PFSK-1 (cell line): ENCODE data around the gene HELZ.

Source experiments
- FOXP2 ChIP-seq: optimal IDR thresholded peaks from 2 replicates; pipeline ENCODE3; 2011; ENCODE audit warnings: borderline replicate concordance, control low read depth, inconsistent platforms; ENCODE audit not compliant: insufficient read depth; ENCODE audit errors: extremely low read length, extremely low read depth
- POLR2AphosphoS5 ChIP-seq: IDR thresholded peaks from 2 replicates; pipeline ENCODE4 v1.6.1; 2012; ENCODE audit warnings: low read depth, mild to moderate bottlenecking, control low read depth, low read length, moderate library complexity
- SIN3A ChIP-seq: IDR thresholded peaks from 2 replicates; pipeline ENCODE4 v1.6.1; 2012; ENCODE audit warnings: mild to moderate bottlenecking, low read length, moderate library complexity, borderline replicate concordance; ENCODE audit not compliant: insufficient read depth
- TAF1 ChIP-seq: IDR thresholded peaks from 2 replicates; pipeline ENCODE4 v1.6.1; 2012; ENCODE audit warnings: low read length, control low read depth, borderline replicate concordance; ENCODE audit not compliant: insufficient read depth
- TF ChIP-seq, protein P1 (sequence below), 2 experiments: IDR thresholded peaks; 2 replicates each; pipeline versions ENCODE4 v1.6.1 to v1.8.0; 2011 to 2012; ENCODE audit warnings: low read depth in 2 of 2, low read length in 2 of 2, control low read depth in 1 of 2, inconsistent platforms in 1 of 2, mild to moderate bottlenecking in 1 of 2, moderate library complexity in 1 of 2; ENCODE audit not compliant: insufficient read depth in 1 of 2

The HELZ gene

DNA sequence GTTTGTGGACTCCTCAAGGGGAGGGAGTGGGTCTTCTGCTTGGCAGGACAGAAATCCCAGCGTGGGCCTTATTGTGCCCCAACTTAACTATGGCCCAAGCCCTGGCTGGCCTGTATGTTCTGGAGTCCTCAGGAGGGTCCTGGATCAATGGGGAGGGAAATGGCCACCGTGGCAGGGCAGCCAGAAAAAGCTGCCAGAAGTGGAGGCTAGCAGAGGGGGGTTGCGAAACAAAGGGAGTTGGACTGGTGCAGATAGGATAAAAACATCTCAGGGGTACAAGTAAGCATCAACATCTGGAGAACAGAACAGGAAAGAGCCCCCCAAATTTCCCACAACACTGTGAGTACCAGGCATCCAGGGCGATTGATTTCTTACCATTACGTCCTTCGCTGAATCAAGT is 204.3 kb downstream of the HELZ start:
- no peak for TF ChIP-seq POLR2AphosphoS5
- TF ChIP-seq SIN3A: no peak
- no peak for TF ChIP-seq FOXP2
- TF ChIP-seq TAF1: no peak
- TF ChIP-seq, protein P1, sequence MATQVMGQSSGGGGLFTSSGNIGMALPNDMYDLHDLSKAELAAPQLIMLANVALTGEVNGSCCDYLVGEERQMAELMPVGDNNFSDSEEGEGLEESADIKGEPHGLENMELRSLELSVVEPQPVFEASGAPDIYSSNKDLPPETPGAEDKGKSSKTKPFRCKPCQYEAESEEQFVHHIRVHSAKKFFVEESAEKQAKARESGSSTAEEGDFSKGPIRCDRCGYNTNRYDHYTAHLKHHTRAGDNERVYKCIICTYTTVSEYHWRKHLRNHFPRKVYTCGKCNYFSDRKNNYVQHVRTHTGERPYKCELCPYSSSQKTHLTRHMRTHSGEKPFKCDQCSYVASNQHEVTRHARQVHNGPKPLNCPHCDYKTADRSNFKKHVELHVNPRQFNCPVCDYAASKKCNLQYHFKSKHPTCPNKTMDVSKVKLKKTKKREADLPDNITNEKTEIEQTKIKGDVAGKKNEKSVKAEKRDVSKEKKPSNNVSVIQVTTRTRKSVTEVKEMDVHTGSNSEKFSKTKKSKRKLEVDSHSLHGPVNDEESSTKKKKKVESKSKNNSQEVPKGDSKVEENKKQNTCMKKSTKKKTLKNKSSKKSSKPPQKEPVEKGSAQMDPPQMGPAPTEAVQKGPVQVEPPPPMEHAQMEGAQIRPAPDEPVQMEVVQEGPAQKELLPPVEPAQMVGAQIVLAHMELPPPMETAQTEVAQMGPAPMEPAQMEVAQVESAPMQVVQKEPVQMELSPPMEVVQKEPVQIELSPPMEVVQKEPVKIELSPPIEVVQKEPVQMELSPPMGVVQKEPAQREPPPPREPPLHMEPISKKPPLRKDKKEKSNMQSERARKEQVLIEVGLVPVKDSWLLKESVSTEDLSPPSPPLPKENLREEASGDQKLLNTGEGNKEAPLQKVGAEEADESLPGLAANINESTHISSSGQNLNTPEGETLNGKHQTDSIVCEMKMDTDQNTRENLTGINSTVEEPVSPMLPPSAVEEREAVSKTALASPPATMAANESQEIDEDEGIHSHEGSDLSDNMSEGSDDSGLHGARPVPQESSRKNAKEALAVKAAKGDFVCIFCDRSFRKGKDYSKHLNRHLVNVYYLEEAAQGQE (IDR thresholded peaks at IDR 0.05; ENCODE audit: insufficient read depth in 1 of 2, low read depth in 2 of 2, low read length in 2 of 2): no peak

DNA sequence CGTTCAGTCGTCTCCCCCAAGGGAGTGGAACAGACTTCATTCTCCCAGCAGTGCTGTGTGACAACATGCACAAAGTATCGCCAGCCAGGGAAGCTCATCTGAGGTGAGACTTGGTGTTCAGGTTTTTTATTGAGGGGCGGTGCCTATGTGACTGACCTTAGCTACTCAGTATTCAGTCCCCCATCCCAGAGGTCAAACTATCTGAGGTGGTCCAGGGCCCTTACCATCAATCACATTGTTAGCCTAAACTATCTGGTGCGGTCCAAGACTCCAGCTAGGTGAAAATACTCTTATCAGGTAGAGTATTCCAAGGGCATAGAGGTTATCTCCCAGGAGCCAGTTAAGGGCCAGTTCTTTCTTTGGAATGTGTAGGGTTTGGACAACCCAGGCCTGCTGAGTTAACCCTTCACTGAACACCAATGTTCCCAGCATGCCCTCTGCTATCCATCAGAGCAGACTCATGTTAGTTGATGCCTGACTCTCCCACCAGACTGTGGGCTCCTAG is 206.1 kb downstream of the HELZ start:
- no peak for TF ChIP-seq TAF1

DNA sequence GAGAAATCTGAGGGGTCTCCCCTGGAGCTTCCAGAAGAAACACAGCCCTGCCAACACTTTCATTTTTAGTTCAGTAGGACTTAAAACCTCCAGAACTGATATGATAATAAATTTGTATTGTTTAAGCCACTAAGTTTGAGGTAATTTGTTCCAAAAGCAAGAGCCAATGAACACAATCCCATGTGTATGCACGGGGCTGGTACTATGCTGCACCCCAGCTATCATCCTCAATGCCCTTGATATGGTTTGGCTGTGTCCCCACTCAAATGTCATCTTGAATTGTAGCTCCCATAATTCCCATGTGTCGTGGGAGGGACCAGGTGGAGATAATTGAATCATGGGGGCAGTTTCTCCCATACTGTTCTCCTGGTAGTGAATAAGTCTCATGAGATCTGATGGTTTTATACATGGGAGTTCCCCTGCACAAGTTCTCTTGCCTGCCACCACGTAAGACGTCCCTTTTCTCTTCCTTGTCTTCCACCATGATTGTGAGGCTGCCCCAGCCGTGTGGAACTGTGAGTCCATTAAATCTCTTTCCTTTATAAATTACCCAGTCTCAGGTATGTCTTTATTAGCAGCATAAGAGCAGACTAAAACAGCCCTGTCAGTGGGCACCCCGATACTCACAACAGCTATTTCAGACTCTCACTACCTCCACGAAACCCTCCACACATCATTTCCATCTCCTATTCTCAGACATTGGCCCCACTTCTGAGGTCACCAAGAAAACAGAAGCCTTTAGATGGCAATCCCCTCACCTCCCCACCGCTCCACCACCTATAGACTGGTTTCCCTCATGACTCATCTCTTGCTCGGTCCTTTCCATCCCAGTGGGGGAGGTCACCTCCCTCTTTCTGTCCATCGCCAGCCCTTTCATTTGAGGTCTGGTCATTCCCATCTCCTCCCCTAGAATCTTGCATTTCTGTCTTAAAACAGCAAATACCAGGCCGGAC is 209.6 kb downstream of the HELZ start:
- TF ChIP-seq TAF1: no peak
- no peak for TF ChIP-seq SIN3A
- TF ChIP-seq POLR2AphosphoS5: no peak
- TF ChIP-seq, protein P1 (IDR thresholded peaks at IDR 0.05; ENCODE audit: insufficient read depth in 1 of 2, low read depth in 2 of 2, low read length in 2 of 2): no peak
- no peak for TF ChIP-seq FOXP2

DNA sequence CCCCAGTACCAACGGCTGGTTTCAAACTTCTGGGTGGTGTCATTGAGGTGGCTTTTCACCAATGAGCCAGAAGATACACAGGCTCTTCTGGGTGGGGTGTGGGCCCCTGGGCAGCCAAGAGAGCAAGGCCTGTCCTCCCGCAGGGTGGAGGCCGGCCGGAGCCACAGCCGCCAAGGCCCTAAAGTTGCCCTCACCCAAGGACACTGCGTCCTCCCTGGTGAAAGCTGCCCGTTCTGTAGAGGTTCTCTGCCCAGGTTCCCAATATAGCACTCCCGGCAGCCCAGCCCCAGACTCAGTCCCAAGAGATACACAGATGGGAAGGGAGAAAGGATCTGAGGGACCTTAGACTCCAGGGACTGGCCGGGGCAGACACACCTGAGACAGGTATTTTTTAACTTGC is 211.4 kb downstream of the HELZ start:
- TF ChIP-seq POLR2AphosphoS5 (no peak), FOXP2 (no peak), SIN3A (no peak), TAF1 (no peak)
- TF ChIP-seq, protein P1 (IDR thresholded peaks at IDR 0.05; ENCODE audit: insufficient read depth in 1 of 2, low read depth in 2 of 2, low read length in 2 of 2): no peak

DNA sequence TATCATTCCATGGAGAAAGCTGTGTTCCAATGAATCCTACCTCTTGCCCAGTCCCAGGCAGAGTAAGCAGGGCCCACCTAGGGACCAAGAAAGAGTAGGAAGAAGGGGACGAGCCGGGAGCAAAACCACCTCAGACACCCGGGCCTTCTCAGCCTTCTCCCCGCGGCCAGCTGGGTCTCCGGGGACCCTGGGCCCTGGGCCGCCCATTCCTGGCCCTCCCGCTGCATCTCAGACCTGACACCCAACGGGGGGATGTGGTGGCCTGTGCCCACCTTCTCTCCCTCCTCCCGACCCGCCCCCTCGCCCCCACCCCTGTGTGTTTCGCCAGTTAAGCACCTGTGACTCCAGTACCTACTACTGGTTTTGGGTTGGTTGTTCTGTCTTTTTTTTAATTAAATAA is 212.0 kb downstream of the HELZ start:
- TF ChIP-seq POLR2AphosphoS5 (no peak), FOXP2 (no peak), TAF1 (no peak), SIN3A (no peak)
- TF ChIP-seq, protein P1 (IDR thresholded peaks at IDR 0.05; ENCODE audit: insufficient read depth in 1 of 2, low read depth in 2 of 2, low read length in 2 of 2): no peak
